ENCODE measurements around the gene KLHL17. TPM values are rescaled to one million over a fixed set of nuclear protein-coding genes. Genes with fewer than 3 reads are reported as not detected.

Gene KLHL17
- total RNA-seq (2021) (46.2 to 66.9 TPM (median 47.2 TPM) in 3 replicates), Bru-seq, nascent RNA (percentile 53 among the genes with signal in this experiment)
- long read RNA-seq, experiment 1, transcript KLHL17-201 (12 exons, 2,560 nt): major isoform, 7 of 161 reads
- long read RNA-seq, experiment 1, partial matches to known transcripts: 34 of 161 reads
- long read RNA-seq, experiment 1, other reads (novel, unspliced or antisense): 120 of 161 reads
- long read RNA-seq, experiment 2, partial matches to known transcripts: 5 of 16 reads
- long read RNA-seq, experiment 2, other reads (novel, unspliced or antisense): 11 of 16 reads
- long read RNA-seq, experiment 3: 0 reads

DNA sequence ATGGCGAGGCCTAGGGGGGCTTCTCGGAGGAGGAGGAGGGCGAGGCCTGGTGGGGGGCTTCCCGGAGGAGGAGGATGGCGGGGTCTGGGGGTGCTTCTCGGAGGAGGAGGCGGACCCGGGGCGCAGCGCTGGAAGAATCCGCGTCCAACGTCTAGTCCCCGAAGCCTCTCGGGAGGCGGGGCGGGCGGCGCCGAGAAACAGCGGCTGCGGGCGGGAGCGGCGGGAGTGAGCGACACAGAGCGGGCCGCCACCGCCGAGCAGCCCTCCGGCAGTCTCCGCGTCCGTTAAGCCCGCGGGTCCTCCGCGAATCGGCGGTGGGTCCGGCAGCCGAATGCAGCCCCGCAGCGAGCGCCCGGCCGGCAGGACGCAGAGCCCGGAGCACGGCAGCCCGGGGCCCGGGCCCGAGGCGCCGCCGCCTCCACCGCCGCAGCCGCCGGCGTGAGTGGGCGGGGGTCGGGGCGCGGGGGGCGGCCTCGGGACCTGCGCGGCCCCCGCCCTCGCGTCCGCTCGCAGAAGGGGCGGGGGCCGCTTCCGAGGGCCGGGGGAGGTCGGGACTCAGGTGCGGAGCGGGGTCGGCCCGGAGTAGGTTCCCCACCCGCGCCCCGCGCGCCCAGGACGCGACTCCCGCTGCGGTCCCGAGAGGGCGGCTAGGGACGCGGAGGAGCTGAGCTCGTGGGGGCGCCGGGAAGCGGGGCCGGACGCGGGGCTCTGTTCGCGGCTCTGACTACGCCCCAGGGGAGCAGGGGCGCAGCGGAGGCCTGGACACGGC lies at the start of gene KLHL17:
KLHL17 (plus strand) TSS at position 222 of the 769 bp plus-strand sequence; CDS start at position 332, 110 bp downstream.
- peak; percentile 78 for ATAC-seq
- POLR2A ChIA-PET: no interaction called here
- no peak within 1 kb of the TSS for H3K27ac Mint-ChIP-seq

DNA sequence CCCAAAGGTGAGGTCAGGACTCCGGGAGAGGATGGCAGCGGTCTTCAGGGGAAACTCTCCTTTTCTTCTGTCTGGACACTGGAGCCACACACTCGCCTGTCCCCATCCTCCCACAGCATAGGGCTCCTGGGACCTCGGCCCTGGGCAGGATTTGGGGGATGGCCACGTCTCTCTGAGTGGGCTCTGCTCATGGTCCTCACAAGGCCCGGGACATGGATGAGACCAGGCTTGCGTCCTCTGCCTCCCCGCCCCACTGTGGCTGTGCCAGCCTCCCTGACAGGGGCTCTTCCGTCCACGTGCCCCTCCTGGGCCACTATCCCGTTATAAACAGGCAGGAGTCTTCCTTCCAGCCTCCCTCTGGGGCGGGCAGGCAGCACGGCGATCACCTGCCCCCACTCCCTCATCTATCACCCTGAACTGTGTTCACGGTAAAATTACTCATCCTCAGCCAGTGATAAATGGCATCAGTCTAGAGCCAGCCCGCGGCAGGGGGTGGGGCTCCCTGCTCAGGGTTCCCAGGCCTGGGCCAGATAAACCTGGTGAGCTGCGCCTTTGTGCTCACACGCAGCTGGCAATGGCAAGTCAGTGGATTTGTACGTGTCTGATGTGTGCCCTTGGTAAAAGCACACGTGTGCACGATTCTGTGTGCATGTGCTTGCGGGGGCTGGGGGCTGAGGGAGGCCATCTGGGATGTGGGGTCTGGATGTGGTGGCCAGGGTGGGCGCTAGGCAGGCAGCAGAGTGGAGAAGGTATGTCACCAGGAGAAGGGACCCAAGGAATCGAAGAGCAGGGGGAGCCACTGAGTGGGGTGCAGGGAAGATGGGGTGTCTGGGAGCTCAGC lies 49.3 kb upstream of the KLHL17 start:
- H3K4me1 Mint-ChIP-seq: peaks cover 2% of the 10 kb centered on the region; the same call in 1 of the 2 replicates
- H3K27me3 Mint-ChIP-seq (ENCODE audit: low read depth): peaks cover 64% of the 10 kb centered on the region
- TF ChIP-seq, protein P1, sequence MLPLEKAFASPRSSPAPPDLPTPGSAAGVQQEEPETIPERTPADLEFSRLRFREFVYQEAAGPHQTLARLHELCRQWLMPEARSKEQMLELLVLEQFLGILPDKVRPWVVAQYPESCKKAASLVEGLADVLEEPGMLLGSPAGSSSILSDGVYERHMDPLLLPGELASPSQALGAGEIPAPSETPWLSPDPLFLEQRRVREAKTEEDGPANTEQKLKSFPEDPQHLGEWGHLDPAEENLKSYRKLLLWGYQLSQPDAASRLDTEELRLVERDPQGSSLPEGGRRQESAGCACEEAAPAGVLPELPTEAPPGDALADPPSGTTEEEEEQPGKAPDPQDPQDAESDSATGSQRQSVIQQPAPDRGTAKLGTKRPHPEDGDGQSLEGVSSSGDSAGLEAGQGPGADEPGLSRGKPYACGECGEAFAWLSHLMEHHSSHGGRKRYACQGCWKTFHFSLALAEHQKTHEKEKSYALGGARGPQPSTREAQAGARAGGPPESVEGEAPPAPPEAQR (CRISPR knock-in tag; IDR thresholded peaks at IDR 0.05): no peak
- TF ChIP-seq ZNF121 (CRISPR knock-in tag; IDR thresholded peaks at IDR 0.05): peak; percentile 44; the same call in 1 of the 2 replicates
- no peak overlapping the region for H3K27ac Mint-ChIP-seq
- POLR2A ChIA-PET: no interaction called here
- H3K9me3 Mint-ChIP-seq: no peaks in the 10 kb centered on the region
- H3K36me3 Mint-ChIP-seq: no peaks in the 10 kb centered on the region
- DNase-seq (ENCODE audit: low spot score) (peak; percentile 8), ATAC-seq (no peak)
- H3K4me3 Mint-ChIP-seq: no peak overlapping the region
- CTCF ChIA-PET: interaction anchor here (1.2 to 2.2 kb wide), 4 partner anchors 12 to 31 kb away, joined by 6 to 9 read pairs (median 6); partner anchors contain the start of gene SAMD11

More for the DNA sequence above, at the start of gene KLHL17:
- Mint-ChIP-seq H3K4me1 (peaks cover 14% of the 10 kb centered on the region), H3K36me3 (peaks cover 10% of the 10 kb centered on the region), H3K27me3 (ENCODE audit: low read depth) (peaks cover 9% of the 10 kb centered on the region), H3K9me3 (no peaks in the 10 kb centered on the region), H3K4me3 (peak within 1 kb of the TSS; percentile 66)
- TF ChIP-seq, protein P2, sequence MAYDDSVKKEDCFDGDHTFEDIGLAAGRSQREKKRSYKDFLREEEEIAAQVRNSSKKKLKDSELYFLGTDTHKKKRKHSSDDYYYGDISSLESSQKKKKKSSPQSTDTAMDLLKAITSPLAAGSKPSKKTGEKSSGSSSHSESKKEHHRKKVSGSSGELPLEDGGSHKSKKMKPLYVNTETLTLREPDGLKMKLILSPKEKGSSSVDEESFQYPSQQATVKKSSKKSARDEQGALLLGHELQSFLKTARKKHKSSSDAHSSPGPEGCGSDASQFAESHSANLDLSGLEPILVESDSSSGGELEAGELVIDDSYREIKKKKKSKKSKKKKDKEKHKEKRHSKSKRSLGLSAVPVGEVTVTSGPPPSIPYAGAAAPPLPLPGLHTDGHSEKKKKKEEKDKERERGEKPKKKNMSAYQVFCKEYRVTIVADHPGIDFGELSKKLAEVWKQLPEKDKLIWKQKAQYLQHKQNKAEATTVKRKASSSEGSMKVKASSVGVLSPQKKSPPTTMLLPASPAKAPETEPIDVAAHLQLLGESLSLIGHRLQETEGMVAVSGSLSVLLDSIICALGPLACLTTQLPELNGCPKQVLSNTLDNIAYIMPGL (CRISPR knock-in tag; IDR thresholded peaks at IDR 0.05): 0 out of 2 replicates have a peak, but pooled peaks have one; percentile 35
- TF ChIP-seq FOXK1 (CRISPR knock-in tag; IDR thresholded peaks at IDR 0.05) (peak; percentile 53; the same call in 1 of the 2 replicates), SP1 (CRISPR knock-in tag; conservative IDR thresholded peaks at IDR 0.05) (peak; percentile 78), ZNF219 (CRISPR knock-in tag; IDR thresholded peaks at IDR 0.05; ENCODE audit: borderline replicate concordance) (no peak)
- TF ChIP-seq, protein P3, sequence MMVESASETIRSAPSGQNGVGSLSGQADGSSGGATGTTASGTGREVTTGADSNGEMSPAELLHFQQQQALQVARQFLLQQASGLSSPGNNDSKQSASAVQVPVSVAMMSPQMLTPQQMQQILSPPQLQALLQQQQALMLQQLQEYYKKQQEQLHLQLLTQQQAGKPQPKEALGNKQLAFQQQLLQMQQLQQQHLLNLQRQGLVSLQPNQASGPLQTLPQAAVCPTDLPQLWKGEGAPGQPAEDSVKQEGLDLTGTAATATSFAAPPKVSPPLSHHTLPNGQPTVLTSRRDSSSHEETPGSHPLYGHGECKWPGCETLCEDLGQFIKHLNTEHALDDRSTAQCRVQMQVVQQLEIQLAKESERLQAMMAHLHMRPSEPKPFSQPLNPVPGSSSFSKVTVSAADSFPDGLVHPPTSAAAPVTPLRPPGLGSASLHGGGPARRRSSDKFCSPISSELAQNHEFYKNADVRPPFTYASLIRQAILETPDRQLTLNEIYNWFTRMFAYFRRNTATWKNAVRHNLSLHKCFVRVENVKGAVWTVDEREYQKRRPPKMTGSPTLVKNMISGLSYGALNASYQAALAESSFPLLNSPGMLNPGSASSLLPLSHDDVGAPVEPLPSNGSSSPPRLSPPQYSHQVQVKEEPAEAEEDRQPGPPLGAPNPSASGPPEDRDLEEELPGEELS (CRISPR knock-in tag; IDR thresholded peaks at IDR 0.05): peak; percentile 37; the same call in 1 of the 2 replicates
- TF ChIP-seq, protein P4, sequence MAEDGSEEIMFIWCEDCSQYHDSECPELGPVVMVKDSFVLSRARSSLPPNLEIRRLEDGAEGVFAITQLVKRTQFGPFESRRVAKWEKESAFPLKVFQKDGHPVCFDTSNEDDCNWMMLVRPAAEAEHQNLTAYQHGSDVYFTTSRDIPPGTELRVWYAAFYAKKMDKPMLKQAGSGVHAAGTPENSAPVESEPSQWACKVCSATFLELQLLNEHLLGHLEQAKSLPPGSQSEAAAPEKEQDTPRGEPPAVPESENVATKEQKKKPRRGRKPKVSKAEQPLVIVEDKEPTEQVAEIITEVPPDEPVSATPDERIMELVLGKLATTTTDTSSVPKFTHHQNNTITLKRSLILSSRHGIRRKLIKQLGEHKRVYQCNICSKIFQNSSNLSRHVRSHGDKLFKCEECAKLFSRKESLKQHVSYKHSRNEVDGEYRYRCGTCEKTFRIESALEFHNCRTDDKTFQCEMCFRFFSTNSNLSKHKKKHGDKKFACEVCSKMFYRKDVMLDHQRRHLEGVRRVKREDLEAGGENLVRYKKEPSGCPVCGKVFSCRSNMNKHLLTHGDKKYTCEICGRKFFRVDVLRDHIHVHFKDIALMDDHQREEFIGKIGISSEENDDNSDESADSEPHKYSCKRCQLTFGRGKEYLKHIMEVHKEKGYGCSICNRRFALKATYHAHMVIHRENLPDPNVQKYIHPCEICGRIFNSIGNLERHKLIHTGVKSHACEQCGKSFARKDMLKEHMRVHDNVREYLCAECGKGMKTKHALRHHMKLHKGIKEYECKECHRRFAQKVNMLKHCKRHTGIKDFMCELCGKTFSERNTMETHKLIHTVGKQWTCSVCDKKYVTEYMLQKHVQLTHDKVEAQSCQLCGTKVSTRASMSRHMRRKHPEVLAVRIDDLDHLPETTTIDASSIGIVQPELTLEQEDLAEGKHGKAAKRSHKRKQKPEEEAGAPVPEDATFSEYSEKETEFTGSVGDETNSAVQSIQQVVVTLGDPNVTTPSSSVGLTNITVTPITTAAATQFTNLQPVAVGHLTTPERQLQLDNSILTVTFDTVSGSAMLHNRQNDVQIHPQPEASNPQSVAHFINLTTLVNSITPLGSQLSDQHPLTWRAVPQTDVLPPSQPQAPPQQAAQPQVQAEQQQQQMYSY (CRISPR knock-in tag; IDR thresholded peaks at IDR 0.05): no peak
- peak; percentile 85 for DNase-seq (ENCODE audit: low spot score)
- CTCF ChIA-PET: interaction anchor here (1.6 kb wide), 1 partner anchor 104 kb away, joined by 3 read pairs; no protein-coding TSS in a partner anchor
